ENCODE results near the gene ZNF664.
A peak's percentile ranks its signal among the peaks of the same experiment; 100 is the strongest.
"Not testable (repeated sequence)": the region's sequence is repeated elsewhere in the genome, so short reads cannot be mapped to it uniquely, and the experiment has no call there.

The ZNF664 gene

GRCh38 chr12:123945287-123946151 is 27.5 kb upstream of the ZNF664 start:
- no peak for TF ChIP-seq CTCF (IDR thresholded peaks at IDR 0.05; ENCODE audit: borderline replicate concordance, control extremely low read depth, extremely low read depth, insufficient read depth, missing control alignments)
- peak; percentile 34 for DNase-seq (ENCODE audit: low spot score)
- in situ Hi-C loops (cut with MboI; ENCODE audit: low sequenced_read_pairs, unreplicated experiment): no loop called here

- TF ChIP-seq CTCF (IDR thresholded peaks at IDR 0.05; ENCODE audit: borderline replicate concordance, control extremely low read depth, extremely low read depth, insufficient read depth, missing control alignments): no peak
- peak; percentile 20 for DNase-seq (ENCODE audit: low spot score)
- in situ Hi-C loops (cut with MboI; ENCODE audit: low sequenced_read_pairs, unreplicated experiment): no loop called here
Measured at GRCh38 chr12:123946152-123946515, 26.9 kb upstream of the ZNF664 start.

GRCh38 chr12:123946516-123947505 is 26.2 kb upstream of the ZNF664 start:
- in situ Hi-C loops (cut with MboI; ENCODE audit: low sequenced_read_pairs, unreplicated experiment); DNase-seq (ENCODE audit: low spot score): not testable (repeated sequence)

GRCh38 chr12:123947531-123947930 is 25.5 kb upstream of the ZNF664 start:
- DNase-seq (ENCODE audit: low spot score); in situ Hi-C loops (cut with MboI; ENCODE audit: low sequenced_read_pairs, unreplicated experiment): not testable (repeated sequence)

- in situ Hi-C loops (cut with MboI; ENCODE audit: low sequenced_read_pairs, unreplicated experiment): no loop called here
- no peak for TF ChIP-seq CTCF (IDR thresholded peaks at IDR 0.05; ENCODE audit: borderline replicate concordance, control extremely low read depth, extremely low read depth, insufficient read depth, missing control alignments)
- no peak for DNase-seq (ENCODE audit: low spot score)
Measured at GRCh38 chr12:123948401-123948795, 24.6 kb upstream of the ZNF664 start.

- peak; percentile 15 for DNase-seq (ENCODE audit: low spot score)
- in situ Hi-C loops (cut with MboI; ENCODE audit: low sequenced_read_pairs, unreplicated experiment): no loop called here
- no peak for TF ChIP-seq CTCF (IDR thresholded peaks at IDR 0.05; ENCODE audit: borderline replicate concordance, control extremely low read depth, extremely low read depth, insufficient read depth, missing control alignments)
Measured at GRCh38 chr12:123948796-123949769, 23.9 kb upstream of the ZNF664 start.

GRCh38 chr12:123949770-123950165 is 23.2 kb upstream of the ZNF664 start:
- no peak for TF ChIP-seq CTCF (IDR thresholded peaks at IDR 0.05; ENCODE audit: borderline replicate concordance, control extremely low read depth, extremely low read depth, insufficient read depth, missing control alignments)
- in situ Hi-C loops (cut with MboI; ENCODE audit: low sequenced_read_pairs, unreplicated experiment): no loop called here
- peak; percentile 9 for DNase-seq (ENCODE audit: low spot score)

All from GM13976 (cell line).